CD8-positive, alpha-beta memory T cell (primary cell): ENCODE data around the gene RBBP5. TPM values are rescaled to one million over a fixed set of nuclear protein-coding genes. Genes with fewer than 3 reads are reported as not detected.
"Not testable (repeated sequence)": the region's sequence is repeated elsewhere in the genome, so short reads cannot be mapped to it uniquely, and the experiment has no call there.

Source experiments
- CTCF ChIA-PET: fragments of 350-600 bp; sonication (Branson Sonifier 250); formaldehyde crosslinking; loops from one replicate; lab custom pipeline; 2021; ENCODE audit warnings: antibody characterized with exemption; lab: Charles Lee
- POLR2A ChIA-PET: fragments of 350-600 bp; sonication (Branson Sonifier 250); formaldehyde crosslinking; loops from one replicate; lab custom pipeline; 2021; ENCODE audit warnings: antibody characterized with exemption; lab: Charles Lee
- DNase-seq, 5 donors: peaks; one replicate each; pipeline versions ENCODE4 v3.0.0 to v3.0.0-alpha.2; 2020 to 2022; ENCODE audit warnings: mixed read lengths in 1 of 5
- H3K27ac ChIP-seq: one replicate; pipeline ENCODE4 v1.7.0; 2013; ENCODE audit warnings: low read depth, mild to moderate bottlenecking, low read length, moderate library complexity
- H3K27me3 ChIP-seq: 2 replicates; pipeline ENCODE4 v1.7.0; 2013; ENCODE audit warnings: low read length, mild to moderate bottlenecking; ENCODE audit not compliant: insufficient read depth, poor library complexity, severe bottlenecking
- H3K36me3 ChIP-seq: 2 replicates; pipeline ENCODE4 v1.7.0; 2013; ENCODE audit warnings: mild to moderate bottlenecking, low read length, moderate library complexity; ENCODE audit not compliant: insufficient read depth
- H3K4me1 ChIP-seq: 2 replicates; pipeline ENCODE4 v1.7.0; 2013; ENCODE audit warnings: mild to moderate bottlenecking, low read length, moderate library complexity; ENCODE audit not compliant: insufficient read depth
- H3K4me3 ChIP-seq: 2 replicates; pipeline ENCODE4 v1.7.0; 2013; ENCODE audit warnings: mild to moderate bottlenecking, low read length
- H3K9me3 ChIP-seq: 2 replicates; pipeline ENCODE4 v1.7.0; 2013; ENCODE audit warnings: mild to moderate bottlenecking, low read length
- H3K27ac Mint-ChIP-seq, 8 donors: one replicate each; pipeline ENCODE4 v1.8.0; 2020 to 2021; ENCODE audit warnings: mixed read lengths in 8 of 8, mild to moderate bottlenecking in 6 of 8, inconsistent platforms in 3 of 8, moderate library complexity in 3 of 8
- H3K27me3 Mint-ChIP-seq, 2 donors: one replicate each; pipeline ENCODE4 v1.8.0; 2020 to 2021; ENCODE audit warnings: mixed read lengths in 2 of 2, mild to moderate bottlenecking in 1 of 2, moderate library complexity in 1 of 2
- H3K36me3 Mint-ChIP-seq, 3 donors: one replicate each; pipeline ENCODE4 v1.8.0; 2020 to 2021; ENCODE audit warnings: mixed read lengths in 3 of 3, inconsistent platforms in 1 of 3, mild to moderate bottlenecking in 1 of 3
- H3K4me1 Mint-ChIP-seq, 3 donors: one replicate each; pipeline ENCODE4 v1.8.0; 2020 to 2021; ENCODE audit warnings: mixed read lengths in 3 of 3, inconsistent platforms in 1 of 3, mild to moderate bottlenecking in 1 of 3
- H3K4me3 Mint-ChIP-seq, 7 donors: one replicate each; pipeline ENCODE4 v1.8.0; 2020 to 2021; ENCODE audit warnings: mixed read lengths in 7 of 7, mild to moderate bottlenecking in 6 of 7, moderate library complexity in 4 of 7, inconsistent platforms in 2 of 7
- H3K9me3 Mint-ChIP-seq, 5 donors: one replicate each; pipeline ENCODE4 v1.8.0; 2020 to 2022; ENCODE audit warnings: mixed read lengths in 5 of 5, mild to moderate bottlenecking in 3 of 5, moderate library complexity in 2 of 5, inconsistent platforms in 1 of 5
- polyA plus RNA-seq: library from polyadenylated mRNA; unstranded; fragments of 300-500 nt; fragmentation: Illumina TruSeq; gene quantifications from one replicate; pipeline ENCODE4 v1.2.3, GENCODE V29; 2021
- total RNA-seq, 2 experiments: library from RNA; stranded (reverse); gene quantifications; one replicate each; pipeline ENCODE4 v1.2.3, GENCODE V29; 2021

Gene RBBP5
- total and polyA plus RNA-seq, 3 experiments from 2014 or later, result 20.8 to 30.8 (median 27.5) TPM

GRCh38 chr1:205158048-205158616 is 36.4 kb upstream of the RBBP5 start:
- peaks cover 0 to 7% (median 5%) of the 10 kb centered on the region in 5 donors for H3K9me3 Mint-ChIP-seq
- POLR2A ChIA-PET, result no interaction called here
- H3K36me3 Mint-ChIP-seq, result peaks cover 43 to 95% (median 50%) of the 10 kb centered on the region in 3 donors

GRCh38 chr1:205155665-205156377 is 34.0 kb upstream of the RBBP5 start:
- H3K9me3 Mint-ChIP-seq, DNase-seq, H3K9me3 ChIP-seq, H3K4me1 ChIP-seq, H3K27me3 ChIP-seq, H3K4me3 Mint-ChIP-seq, H3K27ac ChIP-seq, H3K27ac Mint-ChIP-seq, H3K27me3 Mint-ChIP-seq, H3K4me1 Mint-ChIP-seq, H3K4me3 ChIP-seq, CTCF ChIA-PET, POLR2A ChIA-PET: not testable (repeated sequence)
- peaks cover 56% of the 10 kb centered on the region for H3K36me3 ChIP-seq
- peaks cover 41 to 82% (median 43%) of the 10 kb centered on the region in 3 donors for H3K36me3 Mint-ChIP-seq

More at GRCh38 chr1:205158048-205158616, 36.4 kb upstream of the RBBP5 start:
- H3K27me3 ChIP-seq, result no peaks in the 10 kb centered on the region
- H3K27ac ChIP-seq, result peak overlapping the region; percentile 68
- Mint-ChIP-seq H3K27me3 (peaks cover 0 to 1% of the 10 kb centered on the region in 2 donors), H3K4me3 (no peak overlapping the region), H3K4me1 (no peaks in the 10 kb centered on the region), H3K27ac (no peak overlapping the region)
- CTCF ChIA-PET, result interaction anchor here (1.8 to 2.2 kb wide), 2 partner anchors 16 to 98 kb away, joined by 7 to 8 read pairs; no protein-coding TSS in a partner anchor
- peaks cover 6% of the 10 kb centered on the region for H3K9me3 ChIP-seq
- no peaks in the 10 kb centered on the region for H3K4me1 ChIP-seq
- no peak for DNase-seq
- peaks cover 75% of the 10 kb centered on the region for H3K36me3 ChIP-seq
- H3K4me3 ChIP-seq, result no peak overlapping the region

GRCh38 chr1:205152505-205152904 is 30.7 kb upstream of the RBBP5 start:
- Histone ChIP-seq H3K9me3 (peaks cover 6% of the 10 kb centered on the region), H3K4me3 (no peak overlapping the region), H3K4me1 (no peaks in the 10 kb centered on the region), H3K27ac (no peak overlapping the region), H3K36me3 (peaks cover 40% of the 10 kb centered on the region), H3K27me3 (no peaks in the 10 kb centered on the region)
- H3K4me1 Mint-ChIP-seq, result no peaks in the 10 kb centered on the region
- H3K4me3 Mint-ChIP-seq, result no peak overlapping the region
- no peaks in the 10 kb centered on the region for H3K27me3 Mint-ChIP-seq
- no peak overlapping the region for H3K27ac Mint-ChIP-seq
- ChIA-PET CTCF (interaction anchor here (1.8 kb wide), 1 partner anchor 104 kb away, joined by 7 read pairs; no protein-coding TSS in a partner anchor), POLR2A (no interaction called here)
- peaks cover 0 to 7% (median 5%) of the 10 kb centered on the region in 5 donors for H3K9me3 Mint-ChIP-seq
- DNase-seq, result no peak
- H3K36me3 Mint-ChIP-seq, result peaks cover 26 to 80% (median 45%) of the 10 kb centered on the region in 3 donors

- H3K4me3 ChIP-seq, result no peak overlapping the region
- H3K9me3 ChIP-seq, result no peaks in the 10 kb centered on the region
- H3K4me1 ChIP-seq, result no peaks in the 10 kb centered on the region
- Mint-ChIP-seq H3K27ac (peak overlapping the region in 1 of 8 donors; percentile 58), H3K4me1 (no peaks in the 10 kb centered on the region), H3K27me3 (no peaks in the 10 kb centered on the region), H3K9me3 (peaks cover 0 to under 1% (median 0%) of the 10 kb centered on the region in 5 donors), H3K4me3 (no peak overlapping the region), H3K36me3 (peaks cover 10 to 79% (median 33%) of the 10 kb centered on the region in 3 donors)
- no peak for DNase-seq
- ChIA-PET CTCF (interaction anchor here (0.9 to 1.8 kb wide), 4 partner anchors 10 to 462 kb away, joined by 3 to 7 read pairs (median 6); no protein-coding TSS in a partner anchor), POLR2A (no interaction called here)
- no peak overlapping the region for H3K27ac ChIP-seq
- peaks cover 30% of the 10 kb centered on the region for H3K36me3 ChIP-seq
- no peaks in the 10 kb centered on the region for H3K27me3 ChIP-seq
Observed at GRCh38 chr1:205150651-205151428, 29.1 kb upstream of the RBBP5 start.

- Histone ChIP-seq H3K4me3 (no peak overlapping the region), H3K27ac (no peak overlapping the region), H3K27me3 (no peaks in the 10 kb centered on the region), H3K9me3 (no peaks in the 10 kb centered on the region), H3K36me3 (peaks cover 19% of the 10 kb centered on the region), H3K4me1 (no peaks in the 10 kb centered on the region)
- no peaks in the 10 kb centered on the region for H3K9me3 Mint-ChIP-seq
- CTCF ChIA-PET, result interaction anchor here (0.7 kb wide), 1 partner anchor 30 kb away, joined by 3 read pairs; no protein-coding TSS in a partner anchor
- H3K4me1 Mint-ChIP-seq, result no peaks in the 10 kb centered on the region
- H3K27me3 Mint-ChIP-seq, result no peaks in the 10 kb centered on the region
- DNase-seq, result no peak
- no peak overlapping the region for H3K4me3 Mint-ChIP-seq
- POLR2A ChIA-PET, result no interaction called here
- peaks cover 0 to 57% (median 24%) of the 10 kb centered on the region in 3 donors for H3K36me3 Mint-ChIP-seq
- H3K27ac Mint-ChIP-seq, result peak overlapping the region in 1 of 8 donors; percentile 35
Observed at GRCh38 chr1:205147191-205147835, 25.5 kb upstream of the RBBP5 start.

GRCh38 chr1:205144751-205145150 is 23.0 kb upstream of the RBBP5 start:
- H3K9me3 Mint-ChIP-seq, result no peaks in the 10 kb centered on the region
- H3K4me1 Mint-ChIP-seq, result peaks cover 6 to 12% (median 8%) of the 10 kb centered on the region in 3 donors
- no peak overlapping the region for H3K4me3 ChIP-seq
- H3K36me3 Mint-ChIP-seq, result peaks cover 0 to 44% (median 17%) of the 10 kb centered on the region in 3 donors
- no peaks in the 10 kb centered on the region for H3K27me3 Mint-ChIP-seq
- CTCF ChIA-PET, result interaction anchor here (0.9 to 2.0 kb wide), 2 partner anchors 111 to 155 kb away, joined by 3 to 6 read pairs; no protein-coding TSS in a partner anchor
- POLR2A ChIA-PET, result no interaction called here
- no peaks in the 10 kb centered on the region for H3K27me3 ChIP-seq
- peaks cover 14% of the 10 kb centered on the region for H3K36me3 ChIP-seq
- no peak overlapping the region for H3K27ac ChIP-seq
- H3K4me1 ChIP-seq, result peaks cover 9% of the 10 kb centered on the region
- DNase-seq, result no peak
- no peak overlapping the region for H3K4me3 Mint-ChIP-seq
- H3K27ac Mint-ChIP-seq, result peak overlapping the region in 1 of 8 donors; percentile 59
- no peaks in the 10 kb centered on the region for H3K9me3 ChIP-seq

GRCh38 chr1:205144046-205144720 is 22.4 kb upstream of the RBBP5 start:
- no peak for DNase-seq
- H3K27me3 Mint-ChIP-seq, result no peaks in the 10 kb centered on the region

More at GRCh38 chr1:205144046-205144720, 22.4 kb upstream of the RBBP5 start:
- Mint-ChIP-seq H3K4me3 (no peak overlapping the region), H3K36me3 (peaks cover 0 to 38% (median 12%) of the 10 kb centered on the region in 3 donors), H3K27ac (peak overlapping the region in 4 of 8 donors; percentile 35 to 64 (median 50)), H3K9me3 (no peaks in the 10 kb centered on the region), H3K4me1 (peaks cover 6 to 12% (median 8%) of the 10 kb centered on the region in 3 donors)
- Histone ChIP-seq H3K4me1 (peaks cover 9% of the 10 kb centered on the region), H3K4me3 (no peak overlapping the region), H3K27ac (no peak overlapping the region), H3K27me3 (no peaks in the 10 kb centered on the region), H3K9me3 (no peaks in the 10 kb centered on the region), H3K36me3 (peaks cover 14% of the 10 kb centered on the region)
- ChIA-PET POLR2A (no interaction called here), CTCF (interaction anchor here (2.0 kb wide), 1 partner anchor 112 kb away, joined by 6 read pairs; no protein-coding TSS in a partner anchor)
